PC-9 (cell line): Measurements from ENCODE around the gene BICDL2.

Source experiments
- EZH2 ChIP-seq: fragments of 200-600 bp; sonication (generic); IDR thresholded peaks from 2 replicates; pipeline ENCODE4 v1.8.0; 2017; ENCODE audit warnings: antibody characterized with exemption, low read depth
- TF ChIP-seq, protein P1 (sequence below): fragments of 200-600 bp; sonication (generic); conservative IDR thresholded peaks from 2 replicates; pipeline ENCODE4 v1.6.1; 2017; ENCODE audit warnings: mixed run types, antibody characterized with exemption, mild to moderate bottlenecking, moderate library complexity

DNA sequence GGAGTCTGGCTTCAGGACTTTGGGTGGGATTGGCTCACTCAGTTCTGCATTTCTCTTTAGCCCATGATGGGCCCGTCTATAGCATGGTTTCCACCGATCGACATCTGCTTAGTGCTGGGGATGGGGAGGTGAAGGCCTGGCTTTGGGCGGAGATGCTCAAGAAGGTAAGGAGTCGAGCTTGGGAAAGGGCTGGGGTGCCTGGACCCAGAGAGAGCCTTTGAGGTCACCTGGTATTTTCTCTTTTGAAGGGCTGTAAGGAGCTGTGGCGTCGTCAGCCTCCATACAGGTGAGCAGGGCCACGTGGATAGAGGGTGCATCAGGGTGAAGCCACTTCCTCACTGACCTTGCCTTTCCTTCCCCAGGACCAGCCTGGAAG, 10.8 kb downstream of the BICDL2 start:
- TF ChIP-seq, protein P1, sequence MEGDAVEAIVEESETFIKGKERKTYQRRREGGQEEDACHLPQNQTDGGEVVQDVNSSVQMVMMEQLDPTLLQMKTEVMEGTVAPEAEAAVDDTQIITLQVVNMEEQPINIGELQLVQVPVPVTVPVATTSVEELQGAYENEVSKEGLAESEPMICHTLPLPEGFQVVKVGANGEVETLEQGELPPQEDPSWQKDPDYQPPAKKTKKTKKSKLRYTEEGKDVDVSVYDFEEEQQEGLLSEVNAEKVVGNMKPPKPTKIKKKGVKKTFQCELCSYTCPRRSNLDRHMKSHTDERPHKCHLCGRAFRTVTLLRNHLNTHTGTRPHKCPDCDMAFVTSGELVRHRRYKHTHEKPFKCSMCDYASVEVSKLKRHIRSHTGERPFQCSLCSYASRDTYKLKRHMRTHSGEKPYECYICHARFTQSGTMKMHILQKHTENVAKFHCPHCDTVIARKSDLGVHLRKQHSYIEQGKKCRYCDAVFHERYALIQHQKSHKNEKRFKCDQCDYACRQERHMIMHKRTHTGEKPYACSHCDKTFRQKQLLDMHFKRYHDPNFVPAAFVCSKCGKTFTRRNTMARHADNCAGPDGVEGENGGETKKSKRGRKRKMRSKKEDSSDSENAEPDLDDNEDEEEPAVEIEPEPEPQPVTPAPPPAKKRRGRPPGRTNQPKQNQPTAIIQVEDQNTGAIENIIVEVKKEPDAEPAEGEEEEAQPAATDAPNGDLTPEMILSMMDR = no peak
- TF ChIP-seq EZH2 = no peak
